HT1080 (cell line): ENCODE data around the gene LY6G6C. TPM values are rescaled to one million over a fixed set of nuclear protein-coding genes. Genes with fewer than 3 reads are reported as not detected.

ENCODE experiments used
- DNase-seq: peaks from one replicate; pipeline ENCODE4 v3.0.0-alpha.2; 2015; ENCODE audit warnings: low read depth
- polyA plus RNA-seq, 2 experiments: library from polyadenylated mRNA; depleted of rRNA; stranded (reverse); fragments of >200 nt; gene quantifications; 2 replicates each; pipeline ENCODE4 v1.2.3, GENCODE V29; 2015
- total RNA-seq: library from RNA; depleted of rRNA; stranded (reverse); fragments of >200 nt; shearing (Covaris generic); gene quantifications from 2 replicates; pipeline ENCODE4 v1.2.3, GENCODE V29; 2014; rRNA removed

LY6G6C gene, protein sequence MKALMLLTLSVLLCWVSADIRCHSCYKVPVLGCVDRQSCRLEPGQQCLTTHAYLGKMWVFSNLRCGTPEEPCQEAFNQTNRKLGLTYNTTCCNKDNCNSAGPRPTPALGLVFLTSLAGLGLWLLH
- not detected in 2 replicates for total RNA-seq
- not detected in 2 replicates for polyA plus RNA-seq (2015; cell fraction: cytosol; rRNA removed)
- 0.28 TPM in 1 of 2 replicates, not detected in the other for polyA plus RNA-seq (2015; cell fraction: nucleus; rRNA removed)

DNA sequence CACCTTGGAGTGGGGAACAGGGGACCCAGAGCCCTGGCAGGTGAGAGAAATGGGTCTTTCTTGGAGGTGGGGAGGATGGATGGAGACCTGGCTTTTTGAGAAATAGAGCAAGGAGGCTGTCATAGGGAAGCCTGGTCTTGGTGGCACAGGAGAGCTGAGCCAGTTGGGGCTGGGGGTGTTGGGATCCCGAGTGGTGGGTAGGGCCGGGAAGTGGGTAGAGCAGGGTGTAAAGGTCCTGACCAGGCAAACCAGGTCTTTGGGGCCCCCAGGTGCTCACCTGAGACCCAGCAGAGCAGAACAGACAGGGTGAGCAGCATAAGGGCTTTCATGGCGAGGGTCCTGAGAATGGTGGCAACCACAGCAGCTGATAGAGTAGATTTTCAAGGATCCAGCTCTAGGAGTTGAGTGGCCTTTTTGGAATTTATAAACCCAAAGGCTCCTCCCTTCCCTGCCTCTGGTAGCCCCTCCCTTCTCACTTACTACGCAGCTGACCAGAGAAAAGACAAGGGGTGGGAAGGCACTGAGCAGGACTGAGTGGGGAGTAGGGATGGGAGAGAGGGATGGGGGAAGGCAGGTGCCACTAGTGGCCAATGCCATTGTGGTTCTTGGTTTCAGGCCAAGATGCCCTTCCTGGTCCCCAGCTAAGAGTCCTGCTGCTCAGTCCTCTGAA is at the start of gene LY6G6C:
TSS of gene LY6G6C (minus strand) at position 396 of the 670 bp plus-strand sequence. CDS start at position 329, 67 bp downstream.
- no peak for DNase-seq

DNA sequence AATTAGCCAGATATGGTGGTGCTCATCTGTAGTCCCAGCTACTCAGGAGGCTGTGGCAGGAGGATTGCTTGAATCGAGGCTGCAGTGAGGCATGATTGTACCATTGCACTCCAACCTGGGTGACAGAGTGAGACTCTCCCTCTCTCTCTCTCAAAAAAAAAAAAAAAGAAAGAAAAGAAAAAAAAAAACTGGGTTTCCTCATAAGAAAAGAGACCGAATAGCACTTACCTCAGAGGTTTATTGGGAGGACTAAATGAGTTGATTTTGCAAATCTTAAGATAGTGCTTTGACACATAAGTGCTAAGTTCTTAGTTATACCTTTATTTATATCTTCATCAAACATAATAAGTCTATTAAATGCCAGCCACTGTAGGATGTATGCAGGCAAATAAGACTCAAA is 49.3 kb upstream of the LY6G6C start:
- no peak for DNase-seq

DNA sequence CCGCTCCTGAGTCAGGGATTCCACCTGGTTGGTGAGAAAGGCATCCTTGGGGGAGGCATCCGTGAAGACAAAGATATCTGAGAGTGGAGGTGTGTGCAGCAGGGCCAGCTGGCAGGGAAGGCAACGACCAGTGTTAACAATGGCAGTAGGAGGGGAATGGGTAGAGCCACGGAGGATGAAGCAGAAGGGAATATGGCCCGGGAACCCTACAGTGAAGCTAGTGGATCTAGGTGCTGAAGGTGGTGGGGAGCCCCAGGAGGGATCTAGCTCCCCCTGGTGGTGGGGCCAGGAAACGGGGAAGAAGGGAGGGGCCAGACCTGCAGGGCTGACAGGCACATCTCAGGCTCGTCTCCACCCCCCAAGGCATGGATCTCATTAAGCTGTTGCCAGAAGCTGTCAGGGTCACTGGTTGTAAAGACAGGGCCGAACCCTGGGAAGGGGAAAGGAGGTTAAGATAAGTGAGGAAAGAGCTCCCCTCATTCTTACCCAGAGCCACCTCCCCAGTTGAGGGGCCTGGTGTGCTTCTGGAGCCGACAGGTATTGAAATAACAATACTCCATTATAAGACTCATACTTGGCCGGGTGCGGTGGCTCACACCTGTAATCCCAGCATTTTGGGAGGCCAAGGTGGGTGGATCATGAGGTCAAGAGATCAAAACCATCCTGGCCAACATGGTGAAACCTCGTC is 48.3 kb upstream of the LY6G6C start:
- peak; percentile 66 for DNase-seq

DNA sequence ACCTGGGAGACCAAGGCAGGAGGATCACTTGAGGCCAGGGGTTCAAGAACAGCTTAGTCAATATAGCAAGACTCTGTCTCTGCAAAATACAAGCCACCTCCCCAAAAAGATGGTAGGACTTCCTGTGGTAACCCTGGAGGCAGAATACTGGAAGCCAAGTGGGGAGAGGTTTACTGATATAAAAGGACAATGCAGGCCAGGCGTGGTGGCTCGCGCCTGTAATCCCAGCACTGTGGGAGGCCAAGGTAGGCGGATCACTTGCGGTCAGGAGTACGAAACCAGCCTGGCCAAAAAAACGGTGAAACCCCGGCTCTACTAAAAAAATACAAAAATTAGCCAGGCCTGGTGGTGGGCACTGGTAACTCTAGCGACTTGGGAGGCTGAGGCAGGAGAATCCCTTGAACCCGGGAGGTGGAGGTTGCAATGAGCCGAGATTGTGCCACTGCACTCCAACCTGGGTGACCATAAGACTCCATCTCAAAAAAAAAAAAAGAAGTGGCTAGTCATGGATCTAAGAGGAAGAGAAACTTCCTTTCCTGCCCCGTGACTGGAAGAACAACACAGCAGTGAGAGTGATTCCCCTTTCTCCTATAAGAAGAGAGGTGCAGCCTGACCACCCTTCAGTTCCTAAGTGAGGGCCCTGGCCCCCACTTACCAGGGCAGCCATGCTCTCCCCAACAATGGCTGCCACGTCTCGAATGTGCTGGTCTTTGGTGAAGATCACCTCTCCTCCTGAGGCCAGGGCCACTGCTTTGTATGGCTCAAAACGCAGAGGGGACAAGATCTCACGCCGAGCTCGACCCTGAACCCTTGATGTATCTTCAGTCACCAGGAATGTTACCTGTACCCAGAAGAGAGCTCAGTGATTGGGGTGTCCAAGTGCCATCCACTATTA is 47.1 kb upstream of the LY6G6C start:
- no peak for DNase-seq

DNA sequence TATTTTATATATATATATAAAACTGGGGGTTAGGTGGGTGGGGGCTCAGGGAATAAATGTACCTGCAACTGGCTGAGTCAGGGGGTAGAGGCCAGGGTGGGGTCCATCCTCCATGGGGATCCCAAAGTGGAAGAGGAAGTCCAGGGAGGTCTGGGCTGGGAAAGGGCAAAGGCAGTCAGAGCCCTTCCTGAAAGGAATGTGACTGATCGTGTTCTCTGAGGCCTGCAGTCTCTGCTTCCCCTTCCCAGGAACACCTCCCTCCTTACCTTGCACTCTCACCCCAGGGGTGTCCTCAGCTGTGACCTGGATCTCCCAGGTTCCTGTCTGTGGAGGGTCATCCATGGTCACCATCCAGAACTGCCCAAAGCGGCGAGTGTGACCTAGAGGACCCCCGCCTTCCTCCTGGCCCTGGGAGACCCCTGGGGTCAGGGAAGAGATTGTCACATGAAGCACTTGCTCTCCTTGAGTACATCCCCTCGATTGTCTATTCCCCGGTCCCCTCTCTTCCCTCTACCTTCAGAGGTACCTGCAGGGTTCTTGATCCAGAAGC is 45.6 kb upstream of the LY6G6C start:
- no peak for DNase-seq

DNA sequence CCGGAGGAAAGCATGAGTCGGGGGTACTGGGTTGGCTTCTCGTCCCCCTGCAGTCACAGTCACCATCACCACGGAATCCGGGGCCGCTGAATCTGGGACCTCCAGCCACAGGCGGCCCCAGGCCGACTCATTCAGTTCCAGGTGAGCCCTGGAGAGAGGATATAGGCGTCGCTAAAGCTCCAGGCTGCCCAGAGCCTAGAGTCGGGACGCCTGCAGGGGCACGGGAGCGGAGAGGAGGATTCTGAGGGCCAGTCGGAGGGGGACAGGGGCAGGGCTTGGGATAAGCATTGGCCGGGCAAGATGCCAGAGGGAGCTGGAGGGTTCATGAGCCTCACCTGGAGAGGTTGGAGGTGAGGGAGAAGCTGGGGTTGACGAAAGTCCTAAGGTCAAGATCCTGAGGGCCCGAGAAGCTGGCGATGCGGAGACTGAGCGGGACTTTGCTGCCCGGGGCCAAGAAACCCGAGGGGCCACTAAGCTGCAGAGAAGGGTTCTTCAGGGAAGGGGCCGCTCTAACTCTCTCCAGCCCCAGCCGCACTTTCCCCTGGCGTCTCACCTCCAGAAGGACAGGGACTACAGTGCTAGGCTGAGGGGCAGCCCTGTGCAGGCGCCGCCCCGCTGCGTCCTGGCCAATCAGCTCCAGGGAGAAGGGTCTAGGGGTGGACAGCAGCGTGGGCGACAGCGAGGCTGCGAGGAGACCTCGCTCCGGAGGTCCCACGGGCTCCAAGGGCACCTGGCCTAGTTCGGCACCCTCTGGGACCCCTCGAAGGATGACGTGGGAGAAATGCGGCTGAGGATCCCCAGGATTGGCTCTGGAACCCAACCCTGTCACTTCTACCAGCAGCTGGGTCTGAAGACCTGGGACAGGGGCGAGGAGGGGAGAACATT is 44.6 kb upstream of the LY6G6C start:
- no peak for DNase-seq

DNA sequence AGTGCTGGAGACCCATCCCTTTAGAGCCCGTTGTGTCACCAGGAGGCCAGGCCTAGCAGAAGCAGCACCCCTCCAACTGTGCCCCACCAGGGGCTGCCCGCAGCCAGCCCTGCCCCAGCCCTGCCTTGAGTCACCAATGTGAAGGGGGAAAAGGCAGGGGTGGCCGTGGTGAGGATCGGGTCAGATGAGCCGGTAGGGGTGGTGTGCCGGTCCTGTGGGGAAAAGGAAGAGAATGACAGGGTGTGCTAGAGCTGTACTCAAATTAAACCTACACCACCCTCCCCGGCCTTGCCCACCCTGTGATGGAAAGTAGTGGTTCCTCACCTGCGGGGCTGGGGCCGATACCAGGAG is 44.0 kb upstream of the LY6G6C start:
- no peak for DNase-seq

DNA sequence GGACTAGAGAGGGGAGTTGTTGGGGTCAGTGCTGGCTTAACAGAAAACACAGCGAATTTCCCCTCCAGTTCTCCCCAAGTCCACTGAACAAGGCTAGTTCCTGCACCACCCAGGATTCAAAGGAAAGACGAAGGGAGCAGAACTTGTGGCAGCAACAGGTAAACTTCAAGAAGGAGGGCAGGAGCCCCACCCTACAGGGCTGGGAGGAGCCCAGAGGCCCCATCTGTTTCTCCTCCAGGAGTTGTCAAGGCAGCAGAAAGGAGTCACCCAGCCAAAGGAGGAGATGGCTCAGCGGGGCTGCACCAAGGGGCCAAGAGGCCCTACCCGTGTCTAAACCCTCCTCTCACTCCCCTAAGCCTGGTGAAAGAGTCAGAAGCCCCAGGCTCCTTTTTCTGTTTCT is 42.7 kb upstream of the LY6G6C start:
- no peak for DNase-seq

DNA sequence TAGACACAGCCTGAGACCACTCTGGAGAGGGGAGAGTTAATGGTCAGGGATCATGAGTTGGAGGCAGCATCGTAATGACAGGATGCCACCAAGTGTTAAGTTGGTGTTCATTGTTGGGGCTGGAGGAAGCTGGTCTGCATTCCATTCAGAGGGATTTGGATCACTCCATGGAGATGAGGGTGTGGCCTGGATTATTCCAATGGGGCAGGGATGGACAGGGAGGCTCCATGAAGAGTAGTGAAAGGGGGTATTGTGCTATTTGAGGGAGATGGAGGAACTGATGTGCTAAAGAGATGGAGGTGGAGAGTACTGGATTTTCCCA is 42.0 kb upstream of the LY6G6C start:
- DNase-seq, result peak; percentile 68

DNA sequence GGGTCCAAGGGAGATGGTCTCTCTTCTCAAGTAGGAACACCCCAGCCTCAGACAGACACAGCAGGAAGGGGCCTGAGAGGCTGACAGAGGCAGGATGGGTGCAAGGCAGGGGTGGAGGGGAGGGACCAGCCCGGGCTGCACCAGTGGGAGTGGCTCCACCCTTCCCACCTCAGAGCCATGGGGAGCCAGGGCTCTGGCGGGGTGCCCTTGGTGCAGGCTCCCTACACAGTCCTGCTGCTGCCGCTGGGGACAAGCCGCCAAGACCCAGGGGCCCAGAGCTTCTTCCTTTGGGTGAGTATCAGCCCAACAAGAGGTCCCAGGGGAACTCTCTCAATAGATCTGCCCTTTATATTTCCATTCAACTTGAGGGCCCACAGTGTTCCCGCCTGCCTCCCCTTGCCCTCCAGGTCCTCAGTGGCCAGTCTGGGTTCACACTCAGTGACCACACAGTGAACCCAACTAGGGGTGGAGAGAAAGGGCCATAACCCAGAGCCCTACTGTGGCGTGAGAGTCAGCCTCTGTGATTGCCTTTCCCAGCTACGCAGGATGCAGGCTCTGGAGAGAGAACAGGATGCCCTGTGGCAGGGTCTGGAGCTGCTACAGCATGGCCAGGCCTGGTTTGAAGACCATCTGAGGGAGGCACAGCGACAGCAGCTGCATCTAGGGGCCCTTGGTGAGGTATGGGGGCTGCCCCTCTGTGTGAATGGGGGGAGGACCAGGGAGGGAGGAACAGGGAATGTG is 41.5 kb upstream of the LY6G6C start:
- no peak for DNase-seq

DNA sequence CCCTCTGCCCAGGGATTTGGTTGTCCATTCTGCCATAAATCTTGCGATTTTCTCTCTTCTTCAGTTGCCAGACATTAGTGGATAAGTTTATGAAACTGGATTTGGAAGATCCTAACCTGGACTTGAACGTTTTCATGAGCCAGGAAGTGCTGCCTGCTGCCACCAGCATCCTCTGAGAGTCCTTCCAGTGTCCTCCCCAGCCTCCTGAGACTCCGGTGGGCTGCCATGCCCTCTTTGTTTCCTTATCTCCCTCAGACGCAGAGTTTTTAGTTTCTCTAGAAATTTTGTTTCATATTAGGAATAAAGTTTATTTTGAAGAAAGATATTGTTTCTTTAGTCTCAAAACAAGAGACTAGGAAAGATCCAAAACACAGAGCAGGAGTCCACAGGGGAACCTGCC is 40.8 kb upstream of the LY6G6C start, which contains the start of gene SAPCD1:
TSS of gene SAPCD1 (plus strand) at position 301 of the 400 bp plus-strand sequence. CDS start 399 bp downstream, outside the sequence.
- DNase-seq, result no peak

DNA sequence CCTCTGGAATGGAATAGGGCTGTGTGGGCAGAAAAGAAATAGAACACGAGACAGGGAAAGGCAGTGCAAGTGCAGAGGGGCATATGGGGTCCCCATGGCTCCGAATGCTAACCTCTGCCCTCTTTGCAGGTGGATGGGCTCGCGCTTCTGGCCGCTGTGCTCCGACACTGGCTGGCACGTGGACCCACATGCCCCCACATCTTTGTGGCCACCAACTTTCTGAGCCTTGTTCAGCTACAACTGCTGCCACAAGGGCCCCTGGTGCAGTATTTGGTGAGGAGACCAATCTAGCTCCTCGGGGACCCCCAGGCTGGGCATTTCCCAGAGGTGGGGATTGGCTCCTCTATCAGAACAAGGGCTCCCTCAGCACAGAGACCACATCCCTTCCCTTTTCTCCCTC is 39.8 kb upstream of the LY6G6C start:
- no peak for DNase-seq

DNA sequence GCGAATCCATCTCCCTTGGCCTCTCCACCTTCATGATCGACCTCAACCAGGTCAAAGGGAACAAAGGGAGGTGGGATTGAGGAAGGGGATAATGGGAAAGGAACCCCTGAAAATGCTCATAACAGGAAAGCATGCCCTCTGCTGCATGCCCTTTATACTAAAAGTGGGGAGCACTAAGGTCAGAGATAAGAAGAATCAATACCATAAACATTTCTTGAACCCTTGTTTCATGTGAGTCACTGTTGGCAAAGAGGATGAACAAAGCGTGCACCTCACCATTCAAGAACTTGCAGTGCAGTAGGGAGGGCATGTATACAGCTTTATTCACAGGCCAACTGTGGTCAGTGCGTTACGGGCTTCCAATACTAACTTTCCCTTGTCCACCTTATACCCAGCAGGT is 39.2 kb upstream of the LY6G6C start:
- DNase-seq, result no peak

DNA sequence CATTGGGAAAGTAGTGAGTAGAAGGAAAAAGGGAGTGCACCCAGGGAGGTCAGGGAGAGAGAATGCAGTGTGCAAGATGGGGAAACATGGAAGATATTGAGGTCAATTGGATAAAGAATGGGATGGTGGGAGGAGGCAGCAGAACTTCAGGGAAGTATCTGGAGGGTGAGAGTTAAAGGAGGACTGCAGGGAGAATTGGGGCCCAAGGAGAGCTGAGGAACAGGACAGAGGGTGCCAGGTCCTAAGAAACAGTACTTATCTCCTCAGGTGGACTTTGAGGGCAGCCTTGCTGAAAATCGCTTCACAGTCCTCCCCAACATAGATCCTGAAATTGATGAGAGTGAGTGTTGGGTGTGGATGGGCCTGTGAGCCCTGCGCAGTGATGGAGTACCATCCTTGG is 36.7 kb upstream of the LY6G6C start:
- no peak for DNase-seq

DNA sequence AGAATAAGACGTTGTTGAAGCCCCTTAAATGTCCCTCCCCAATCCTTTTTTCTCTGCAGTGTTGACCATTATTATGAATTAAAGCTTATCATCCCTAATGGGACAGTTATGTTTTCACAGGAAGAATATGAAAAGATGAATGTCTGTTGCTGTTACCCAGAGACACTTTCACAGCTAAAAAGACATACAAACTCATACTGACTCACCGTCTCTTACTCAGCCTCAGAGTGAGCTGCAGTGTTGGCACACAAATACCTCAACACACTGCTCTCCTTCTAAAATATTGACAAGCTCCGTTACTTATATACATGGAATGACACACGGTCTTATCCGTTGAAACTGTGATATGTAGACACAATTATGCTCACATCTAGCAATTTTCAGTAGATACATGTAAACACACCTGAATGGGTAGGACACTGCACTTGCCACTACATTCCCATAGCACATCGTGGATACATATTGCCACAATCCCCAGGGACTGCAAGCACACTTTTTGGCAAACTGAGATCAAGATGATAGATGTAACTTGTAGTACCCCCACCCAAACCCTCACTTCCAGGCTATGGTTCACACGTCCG is 31.3 kb upstream of the LY6G6C start:
- DNase-seq, result peak; percentile 89

DNA sequence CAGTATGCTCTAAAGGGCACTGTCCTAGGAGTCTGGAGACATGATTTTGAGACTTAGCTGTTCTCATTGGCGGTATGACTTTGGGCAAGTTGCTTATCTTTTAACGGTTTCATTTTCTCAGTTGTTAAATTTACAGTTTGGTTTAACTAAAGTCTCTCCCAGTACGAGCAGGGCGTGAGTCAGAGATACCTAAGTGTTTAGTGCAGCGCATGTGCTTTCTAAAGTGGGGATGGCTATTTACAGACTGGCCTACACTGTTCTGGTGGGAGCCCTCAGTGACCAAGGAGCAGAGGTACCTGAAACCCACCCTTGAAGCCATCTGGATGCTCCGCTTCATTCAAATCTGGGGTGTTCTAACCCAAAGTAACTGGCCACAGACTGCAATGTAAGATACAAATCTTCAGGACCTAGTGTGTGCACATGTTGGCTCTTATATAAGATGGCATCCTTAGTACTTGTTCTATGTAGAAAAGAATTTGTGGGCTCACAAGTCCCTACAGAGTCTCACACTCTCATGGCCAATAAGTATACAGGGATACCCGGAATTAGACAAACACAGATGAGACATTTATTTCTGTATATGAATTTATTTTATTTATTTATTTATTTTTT is 29.0 kb upstream of the LY6G6C start:
- DNase-seq, result peak; percentile 56

DNA sequence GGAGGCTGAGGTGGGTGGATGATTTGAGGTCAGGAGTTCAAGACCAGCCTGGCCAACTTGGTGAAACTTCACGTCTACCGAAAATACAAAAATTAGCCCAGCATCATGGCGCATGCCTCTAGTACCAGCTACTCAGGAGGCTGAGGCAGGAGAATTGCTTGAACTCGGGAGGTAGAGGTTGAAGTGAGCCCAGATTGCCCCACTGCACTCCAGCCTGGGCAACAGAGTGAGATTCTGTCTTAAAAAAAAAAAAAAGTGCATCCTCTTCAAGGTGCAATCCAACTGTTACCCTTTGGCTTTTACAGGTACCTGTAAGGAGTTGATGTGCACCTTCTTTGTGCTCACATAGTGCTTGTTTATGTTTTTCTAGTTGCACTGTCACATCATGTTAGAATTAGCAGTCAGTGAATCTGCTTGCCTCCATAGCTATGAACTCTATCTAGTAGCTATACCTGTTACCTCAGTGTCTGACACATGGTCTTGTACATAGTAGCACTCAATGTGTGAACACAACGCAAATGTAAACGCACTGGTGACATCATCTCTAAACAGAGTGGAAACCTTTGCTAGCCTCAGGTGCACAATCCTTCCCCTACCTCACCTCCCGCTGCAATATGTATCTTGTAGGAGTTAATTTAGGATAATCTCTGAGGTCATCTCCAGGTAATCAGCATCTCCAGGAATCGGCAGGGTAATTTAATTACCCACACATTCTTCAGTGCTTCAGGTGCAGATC is 27.9 kb upstream of the LY6G6C start:
- no peak for DNase-seq

DNA sequence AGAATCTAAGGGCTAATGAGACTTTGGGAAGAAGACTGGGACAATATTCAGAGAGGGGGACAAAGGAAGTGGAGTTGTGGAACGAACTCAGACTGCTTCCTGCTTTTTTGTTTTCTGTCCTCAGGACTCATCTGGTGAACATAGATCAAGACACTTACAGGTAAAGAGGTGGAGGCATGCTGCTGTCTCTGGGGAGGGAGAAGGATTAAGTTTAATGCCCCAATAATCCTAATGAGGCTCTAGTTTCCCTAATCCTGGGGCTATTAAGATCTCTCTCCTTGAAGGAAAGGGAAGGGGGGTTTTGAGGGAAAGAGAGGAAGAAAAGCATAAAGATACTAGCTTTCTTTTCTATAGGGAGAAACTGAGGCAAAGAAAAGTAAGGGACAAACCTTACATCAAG is 22.9 kb upstream of the LY6G6C start:
- DNase-seq, result no peak
